HEK293T (cell line): ENCODE data around the gene SH3RF1.

Source experiments
- FOXA1 ChIP-seq: fragments of 450-650 bp; IDR thresholded peaks from 2 replicates; pipeline ENCODE4 v1.6.1; 2016; ENCODE audit warnings: mild to moderate bottlenecking
- PKNOX1 ChIP-seq: fragments of 450-650 bp; IDR thresholded peaks from 2 replicates; pipeline ENCODE4 v1.6.1; 2016

GRCh38 chr4:169090484-169091215 is 180.1 kb downstream of the SH3RF1 start:
- TF ChIP-seq PKNOX1 (no peak), FOXA1 (no peak)
